ENCODE results near the gene PTTG2.

The PTTG2 gene

GRCh38 chr4:38001927-38002326 lies 41.7 kb downstream of the PTTG2 start:
- Histone ChIP-seq H3K79me2 (ENCODE audit: control insufficient read depth, low read length) (peaks cover 100% of the 10 kb centered on the region), H3K36me3 (ENCODE audit: control insufficient read depth, low read length) (peaks cover 66% of the 10 kb centered on the region), H3K27me3 (ENCODE audit: control insufficient read depth, low read length) (no peaks in the 10 kb centered on the region), H3K4me2 (ENCODE audit: low read length) (no peak overlapping the region), H3F3A (ENCODE audit: control insufficient read depth, insufficient read depth) (no peaks in the 10 kb centered on the region), H3K27ac (ENCODE audit: low read depth, low read length) (no peak overlapping the region), H3K4me1 (ENCODE audit: control insufficient read depth, low read length) (peaks cover 80% of the 10 kb centered on the region), H4K20me1 (ENCODE audit: control insufficient read depth, insufficient read depth, low read depth, low read length) (peaks cover 22% of the 10 kb centered on the region), H3K9me2 (replicated peaks; ENCODE audit: control insufficient read depth, low read length) (no peaks in the 10 kb centered on the region), H3K4me3 (ENCODE audit: low read length) (no peak overlapping the region), H3K9me3 (ENCODE audit: control insufficient read depth, insufficient read depth, low read length) (no peaks in the 10 kb centered on the region)
- TF ChIP-seq CTCF (IDR thresholded peaks at IDR 0.05; ENCODE audit: low read depth, low read length, poor library complexity, severe bottlenecking) (no peak), EZH2phosphoT487 (IDR thresholded peaks at IDR 0.05; ENCODE audit: borderline replicate concordance, low read length) (no peak)

DNA sequence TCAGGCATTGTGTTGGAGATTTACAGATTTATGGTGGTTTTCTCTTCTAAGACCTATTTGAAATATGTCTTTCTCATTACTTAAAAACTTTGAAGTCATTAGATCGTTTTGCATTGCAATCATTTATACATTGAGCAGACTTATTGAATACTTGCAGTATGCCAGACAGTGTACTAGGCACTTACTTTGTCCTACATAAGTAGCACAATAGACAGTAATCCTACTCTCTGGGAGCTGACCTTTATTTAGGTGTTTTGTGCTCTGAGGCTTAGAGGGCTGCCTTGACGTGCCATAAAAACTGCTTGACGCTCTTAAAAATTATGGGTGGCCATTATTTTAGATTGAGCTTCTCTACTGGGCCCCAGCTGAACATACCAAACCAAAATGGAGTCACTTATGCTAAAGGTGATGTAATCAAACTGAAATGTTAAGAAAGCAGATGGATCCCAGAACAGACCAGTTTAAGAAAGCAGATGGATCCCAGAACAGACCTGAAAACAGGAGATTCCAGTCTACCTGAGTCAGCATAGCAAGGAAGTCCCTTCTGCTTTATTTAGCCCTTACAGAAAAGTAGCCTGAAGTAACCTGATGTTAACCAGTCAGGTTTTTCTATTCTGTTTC lies 42.4 kb downstream of the PTTG2 start:
- no peak overlapping the region for H3K4me3 ChIP-seq (ENCODE audit: low read length)
- H3K79me2 ChIP-seq (ENCODE audit: control insufficient read depth, low read length): peaks cover 99% of the 10 kb centered on the region
- peaks cover 78% of the 10 kb centered on the region for H3K4me1 ChIP-seq (ENCODE audit: control insufficient read depth, low read length)
- H4K20me1 ChIP-seq (ENCODE audit: control insufficient read depth, insufficient read depth, low read depth, low read length): peaks cover 24% of the 10 kb centered on the region
- no peak overlapping the region for H3K4me2 ChIP-seq (ENCODE audit: low read length)
- TF ChIP-seq CTCF (IDR thresholded peaks at IDR 0.05; ENCODE audit: low read depth, low read length, poor library complexity, severe bottlenecking) (no peak), EZH2phosphoT487 (IDR thresholded peaks at IDR 0.05; ENCODE audit: borderline replicate concordance, low read length) (no peak)
- peaks cover 68% of the 10 kb centered on the region for H3K36me3 ChIP-seq (ENCODE audit: control insufficient read depth, low read length)
- no peak overlapping the region for H3K27ac ChIP-seq (ENCODE audit: low read depth, low read length)
- no peaks in the 10 kb centered on the region for H3K27me3 ChIP-seq (ENCODE audit: control insufficient read depth, low read length)
- no peaks in the 10 kb centered on the region for H3K9me2 ChIP-seq (replicated peaks; ENCODE audit: control insufficient read depth, low read length)
- H3F3A ChIP-seq (ENCODE audit: control insufficient read depth, insufficient read depth): no peaks in the 10 kb centered on the region
- H3K9me3 ChIP-seq (ENCODE audit: control insufficient read depth, insufficient read depth, low read length): no peaks in the 10 kb centered on the region

DNA sequence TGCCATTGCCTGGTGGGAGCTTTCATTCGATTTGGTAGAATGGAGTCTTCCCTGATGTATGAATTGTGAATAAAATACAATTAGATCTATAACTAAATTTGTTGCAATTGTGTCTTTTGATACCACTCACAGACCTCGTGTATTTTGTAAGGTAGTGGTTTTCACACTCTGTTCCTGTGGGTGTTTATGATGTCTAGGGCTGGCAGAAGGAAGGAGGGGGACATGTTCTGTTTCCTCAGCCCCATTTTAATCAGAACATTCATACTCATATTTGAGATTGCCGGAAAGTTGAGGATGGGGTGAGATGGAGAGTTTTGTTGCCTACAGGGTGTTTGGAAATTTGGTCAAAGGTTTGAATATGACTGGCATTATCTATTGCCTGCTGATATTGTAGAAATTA lies 42.9 kb downstream of the PTTG2 start:
- no peaks in the 10 kb centered on the region for H3F3A ChIP-seq (ENCODE audit: control insufficient read depth, insufficient read depth)
- H4K20me1 ChIP-seq (ENCODE audit: control insufficient read depth, insufficient read depth, low read depth, low read length): peaks cover 26% of the 10 kb centered on the region
- H3K79me2 ChIP-seq (ENCODE audit: control insufficient read depth, low read length): peaks cover 99% of the 10 kb centered on the region
- H3K9me2 ChIP-seq (replicated peaks; ENCODE audit: control insufficient read depth, low read length): no peaks in the 10 kb centered on the region
- TF ChIP-seq CTCF (IDR thresholded peaks at IDR 0.05; ENCODE audit: low read depth, low read length, poor library complexity, severe bottlenecking) (no peak), EZH2phosphoT487 (IDR thresholded peaks at IDR 0.05; ENCODE audit: borderline replicate concordance, low read length) (no peak)
- no peaks in the 10 kb centered on the region for H3K9me3 ChIP-seq (ENCODE audit: control insufficient read depth, insufficient read depth, low read length)
- H3K4me3 ChIP-seq (ENCODE audit: low read length): no peak overlapping the region
- no peak overlapping the region for H3K4me2 ChIP-seq (ENCODE audit: low read length)
- peaks cover 81% of the 10 kb centered on the region for H3K4me1 ChIP-seq (ENCODE audit: control insufficient read depth, low read length)
- no peak overlapping the region for H3K27ac ChIP-seq (ENCODE audit: low read depth, low read length)
- H3K36me3 ChIP-seq (ENCODE audit: control insufficient read depth, low read length): peaks cover 70% of the 10 kb centered on the region
- H3K27me3 ChIP-seq (ENCODE audit: control insufficient read depth, low read length): no peaks in the 10 kb centered on the region

Data from DOHH2 (cell line).